ENCODE results near the gene NYNRIN. TPM values are rescaled to one million over a fixed set of nuclear protein-coding genes. Genes with fewer than 3 reads are reported as not detected.

NYNRIN gene
- total and polyA plus RNA-seq, 2 of the 8 experiments (the other 6 are each of a cell fraction or from before 2014, with no cell fraction given), result 15.2 to 18.3 TPM

DNA sequence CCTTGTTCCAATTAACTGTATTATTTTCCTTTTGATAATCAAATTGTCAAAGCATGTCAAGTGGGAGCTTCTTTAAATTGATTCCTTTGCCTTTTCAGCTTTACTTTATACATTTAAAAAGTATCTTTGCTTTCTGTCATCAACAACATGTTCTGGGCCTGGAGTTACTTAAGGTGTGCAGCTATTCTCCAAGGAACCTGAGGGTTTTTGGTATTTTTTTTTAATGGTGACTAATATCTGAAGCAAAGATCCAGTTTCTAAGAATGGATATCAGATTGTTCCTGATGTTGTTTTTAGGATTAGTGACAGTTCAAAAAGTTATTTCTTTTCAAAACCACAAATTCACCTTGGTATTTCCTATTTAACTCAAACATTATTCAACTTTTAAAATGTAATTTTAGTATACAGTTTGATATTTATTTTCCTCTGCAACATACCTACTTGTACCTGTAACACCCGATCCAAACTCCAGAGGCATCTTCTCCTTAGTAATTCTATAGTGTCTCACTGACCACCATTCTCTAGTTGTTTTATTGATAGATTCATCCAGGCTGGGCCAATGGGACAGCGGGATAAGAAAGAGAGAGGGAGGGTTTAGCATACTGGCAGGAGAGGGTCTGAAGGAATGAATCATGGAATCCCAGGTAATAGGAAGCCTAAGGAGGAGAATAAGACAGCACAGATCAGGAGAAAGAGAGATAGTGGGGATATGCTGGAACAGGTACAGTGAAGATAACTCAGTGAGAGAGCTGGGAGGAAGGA, 27.5 kb downstream of the NYNRIN start:
- no peak overlapping the region for H3K4ac ChIP-seq (replicated peaks; ENCODE audit: insufficient read length, low read depth, low read length)
- H4K20me1 ChIP-seq (replicated peaks in 1 of 2; ENCODE audit: control insufficient read depth in 1 of 2, insufficient read depth in 2 of 2, low read length in 2 of 2), result peaks cover 0 to 2% of the 10 kb centered on the region in 2 experiments
- H2AFZ ChIP-seq (ENCODE audit: low read length), result peak overlapping the region; percentile 80; the same call in 1 of the 2 replicates
- no peaks in the 10 kb centered on the region for H3K9me3 ChIP-seq (ENCODE audit: insufficient read depth in 2 of 2, low read depth in 1 of 2, low read length in 1 of 2)
- H3K56ac ChIP-seq (replicated peaks; ENCODE audit: insufficient read length, low read depth, low read length), result no peak overlapping the region
- H3K27ac ChIP-seq (ENCODE audit: low read depth, low read length), result no peak overlapping the region
- H4K91ac ChIP-seq (replicated peaks; ENCODE audit: insufficient read length, low read length), result no peak overlapping the region
- no peak overlapping the region for H3K14ac ChIP-seq (ENCODE audit: insufficient read length)
- no peak overlapping the region for H3K4me2 ChIP-seq (ENCODE audit: insufficient read depth in 1 of 2, low read depth in 2 of 2, low read length in 2 of 2)
- no peak overlapping the region for H3K18ac ChIP-seq (ENCODE audit: extremely low read depth, low read length)
- H3K79me2 ChIP-seq (ENCODE audit: control insufficient read depth in 1 of 2, insufficient read depth in 2 of 2, low read length in 2 of 2), result no peaks in the 10 kb centered on the region
- H2BK5ac ChIP-seq (ENCODE audit: low read depth, low read length), result no peak overlapping the region
- H2BK120ac ChIP-seq (replicated peaks; ENCODE audit: low read depth, low read length), result no peak overlapping the region
- H3K27me3 ChIP-seq (replicated peaks in 1 of 4; ENCODE audit: control insufficient read depth in 3 of 4, extremely low read depth in 1 of 4, insufficient read depth in 3 of 4, low read length in 3 of 4), result peaks cover 0 to 20% (median 1%) of the 10 kb centered on the region in 4 experiments; a peak in 3 of 7 replicates
- H2BK20ac ChIP-seq (ENCODE audit: low read length), result no peak overlapping the region
- peaks cover 5 to 19% (median 12%) of the 10 kb centered on the region in 4 experiments for H3K4me1 ChIP-seq (replicated peaks in 1 of 4; ENCODE audit: control insufficient read depth in 3 of 4, insufficient read depth in 4 of 4, low read length in 3 of 4)
- ChIA-PET CTCF (ENCODE audit: partially characterized antibody) (interaction anchor here (0.6 to 21.3 kb wide), 11 partner anchors 7 to 1480 kb away, joined by 3 to 664 read pairs (median 23); partner anchors contain the start of genes ADCY4, NFATC4 and RIPK3), POLR2A (ENCODE audit: partially characterized antibody) (interaction anchor here (0.6 to 1.9 kb wide), 4 partner anchors 16 to 99 kb away, joined by 3 to 5 read pairs (median 4); partner anchors contain the start of gene SDR39U1)
- no peak overlapping the region for H2BK15ac ChIP-seq (ENCODE audit: low read length)
- H3K4me3 ChIP-seq (ENCODE audit: extremely low read depth in 1 of 4, insufficient read depth in 2 of 4, low read depth in 3 of 4, low read length in 4 of 4), result no peak overlapping the region
- TF ChIP-seq, protein P1, sequence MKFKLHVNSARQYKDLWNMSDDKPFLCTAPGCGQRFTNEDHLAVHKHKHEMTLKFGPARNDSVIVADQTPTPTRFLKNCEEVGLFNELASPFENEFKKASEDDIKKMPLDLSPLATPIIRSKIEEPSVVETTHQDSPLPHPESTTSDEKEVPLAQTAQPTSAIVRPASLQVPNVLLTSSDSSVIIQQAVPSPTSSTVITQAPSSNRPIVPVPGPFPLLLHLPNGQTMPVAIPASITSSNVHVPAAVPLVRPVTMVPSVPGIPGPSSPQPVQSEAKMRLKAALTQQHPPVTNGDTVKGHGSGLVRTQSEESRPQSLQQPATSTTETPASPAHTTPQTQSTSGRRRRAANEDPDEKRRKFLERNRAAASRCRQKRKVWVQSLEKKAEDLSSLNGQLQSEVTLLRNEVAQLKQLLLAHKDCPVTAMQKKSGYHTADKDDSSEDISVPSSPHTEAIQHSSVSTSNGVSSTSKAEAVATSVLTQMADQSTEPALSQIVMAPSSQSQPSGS (IDR thresholded peaks at IDR 0.05; ENCODE audit: low read length), result no peak
- no peak for TF ChIP-seq SIX5 (IDR thresholded peaks at IDR 0.05; ENCODE audit: low read depth, low read length)
- no peak overlapping the region for H3K23ac ChIP-seq (ENCODE audit: insufficient read length)
- 0 out of 2 replicates have a peak overlapping the region, but pooled peaks have one; percentile 90 for H2BK12ac ChIP-seq (ENCODE audit: low read depth, low read length)
- H4K8ac ChIP-seq (ENCODE audit: extremely low read depth, insufficient read depth, low read length), result no peak overlapping the region
- H3K9ac ChIP-seq (replicated peaks in 1 of 4; ENCODE audit: extremely low read depth in 1 of 4, low read depth in 3 of 4, low read length in 3 of 4), result no peak overlapping the region
- no peak overlapping the region for H4K5ac ChIP-seq (ENCODE audit: insufficient read length, low read depth, low read length)
- WGBS, 2 experiments (ENCODE audit: extremely low coverage in 1 of 2, insufficient coverage in 1 of 2, insufficient read length in 1 of 2, insufficient replicate concordance in 2 of 2, low coverage in 1 of 2, low lambda C conversion rate in 2 of 2, missing lambda C conversion rate in 1 of 2), result 86% methylated on average over 2 of the region's 2 CpGs; no CpG with 5 or more reads in 1 of the 2 experiments
- DNase-seq (ENCODE audit: low read depth in 1 of 2, low spot score in 2 of 2) (no peak), FAIRE-seq (no peak)
- H3K36me3 ChIP-seq (ENCODE audit: control insufficient read depth in 2 of 4, insufficient read depth in 4 of 4, low read length in 3 of 4), result no peaks in the 10 kb centered on the region
- H3K79me1 ChIP-seq (ENCODE audit: low read depth, low read length), result no peaks in the 10 kb centered on the region
- no peak overlapping the region for H2AK5ac ChIP-seq (ENCODE audit: low read depth, low read length)
- peaks cover 5% of the 10 kb centered on the region; the same call in 1 of the 2 replicates for H3K23me2 ChIP-seq (ENCODE audit: low read depth, low read length)

Data from H1 (cell line).